HG02610 (cell line): ENCODE data around the gene EEFSEC.

Experiments used
- ATAC-seq: cut with Tn5 transposase; IDR thresholded peaks from one replicate; pipeline ENCODE4 v1.9.1; 2021; ENCODE audit warnings: mild to moderate bottlenecking, moderate library complexity; ENCODE audit not compliant: unreplicated experiment

EEFSEC gene

GRCh38 chr3:128311441-128311844, 158.2 kb downstream of the EEFSEC start:
- ATAC-seq: no peak

- ATAC-seq: no peak
Measured at GRCh38 chr3:128312271-128312670, 159.0 kb downstream of the EEFSEC start.

GRCh38 chr3:128313071-128313725, 159.9 kb downstream of the EEFSEC start:
- no peak for ATAC-seq

GRCh38 chr3:128313935-128314334, 160.7 kb downstream of the EEFSEC start:
- ATAC-seq: no peak

- no peak for ATAC-seq
Measured at GRCh38 chr3:128315313-128315712, 162.0 kb downstream of the EEFSEC start.

GRCh38 chr3:128316481-128316891, 163.2 kb downstream of the EEFSEC start:
- ATAC-seq: no peak

- ATAC-seq: no peak
Measured at GRCh38 chr3:128317101-128317697, 163.9 kb downstream of the EEFSEC start.

- ATAC-seq: no peak
Measured at GRCh38 chr3:128317698-128318231, 164.5 kb downstream of the EEFSEC start.

GRCh38 chr3:128318275-128318941, 165.1 kb downstream of the EEFSEC start:
- no peak for ATAC-seq

GRCh38 chr3:128319107-128319506, 165.8 kb downstream of the EEFSEC start:
- ATAC-seq: no peak

- ATAC-seq: no peak
Measured at GRCh38 chr3:128319741-128320141, 166.5 kb downstream of the EEFSEC start.

- ATAC-seq: no peak
Measured at GRCh38 chr3:128320551-128321340, 167.5 kb downstream of the EEFSEC start.

GRCh38 chr3:128321418-128321817, 168.1 kb downstream of the EEFSEC start:
- no peak for ATAC-seq

GRCh38 chr3:128322030-128323022, 169.0 kb downstream of the EEFSEC start:
- no peak for ATAC-seq

GRCh38 chr3:128323206-128324081, 170.2 kb downstream of the EEFSEC start:
- no peak for ATAC-seq

- ATAC-seq: no peak
Measured at GRCh38 chr3:128324911-128325592, 171.8 kb downstream of the EEFSEC start.

- ATAC-seq: no peak
Measured at GRCh38 chr3:128326051-128326823, 173.0 kb downstream of the EEFSEC start.

GRCh38 chr3:128327606-128328031, 174.3 kb downstream of the EEFSEC start:
- ATAC-seq: no peak
